GM12892 (cell line): ENCODE measurements around the gene ABCB11.
"Not testable (repeated sequence)": the region's sequence is repeated elsewhere in the genome, so short reads cannot be mapped to it uniquely, and the experiment has no call there.

Experiments used
- DNase-seq: peaks from one replicate; pipeline ENCODE4 v3.0.0; 2011; ENCODE audit not compliant: insufficient read length
- FAIRE-seq: peaks from 2 replicates; lab custom pipeline; 2011; peaks lifted over from hg19 to GRCh38; lab: Jason Lieb, UNC
- POLR2A ChIP-seq: IDR thresholded peaks from 2 replicates; pipeline ENCODE4 v1.6.1; 2011; ENCODE audit warnings: low read depth, low read length, control low read depth
- POLR2AphosphoS5 ChIP-seq: IDR thresholded peaks from 2 replicates; pipeline ENCODE4 v1.6.1; 2011; ENCODE audit warnings: low read depth, low read length, control low read depth
- TAF1 ChIP-seq: IDR thresholded peaks from 2 replicates; pipeline ENCODE4 v1.6.1; 2011; ENCODE audit warnings: low read depth, mild to moderate bottlenecking, control low read depth, low read length, borderline replicate concordance

ABCB11 gene

GRCh38 chr2:169012812-169013627 lies 18.1 kb downstream of the ABCB11 start:
- FAIRE-seq (no peak), DNase-seq (no peak)
- no peak for TF ChIP-seq TAF1
- TF ChIP-seq POLR2AphosphoS5: no peak
- no peak for TF ChIP-seq POLR2A

- FAIRE-seq, DNase-seq: not testable (repeated sequence)
These were observed 18.8 kb downstream of the ABCB11 start for GRCh38 chr2:169012191-169012792.

DNA sequence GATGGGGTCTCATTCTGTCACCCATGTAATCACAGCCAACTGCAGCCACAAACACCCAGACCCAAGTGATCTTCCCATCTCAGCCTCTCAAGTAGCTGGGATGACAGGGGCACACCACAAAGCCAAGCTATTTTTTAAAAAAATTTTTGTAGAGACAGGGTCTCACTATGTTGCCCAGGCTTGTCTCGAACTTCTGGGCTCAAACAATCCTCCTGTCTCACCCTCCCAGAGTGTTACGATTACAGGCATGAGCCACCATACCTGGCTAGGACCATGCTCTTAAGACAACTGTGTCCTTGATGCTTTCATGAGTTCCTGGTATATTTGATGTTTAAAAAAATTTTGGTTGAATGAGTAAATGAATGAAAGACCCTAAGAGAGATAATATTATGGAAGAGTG lies 19.4 kb downstream of the ABCB11 start:
- no peak for FAIRE-seq
- TF ChIP-seq POLR2AphosphoS5 (no peak), POLR2A (no peak), TAF1 (no peak)
- DNase-seq: no peak

GRCh38 chr2:169010633-169011460 lies 20.3 kb downstream of the ABCB11 start:
- TF ChIP-seq POLR2A (no peak), TAF1 (no peak), POLR2AphosphoS5 (no peak)
- DNase-seq (no peak), FAIRE-seq (no peak)

DNA sequence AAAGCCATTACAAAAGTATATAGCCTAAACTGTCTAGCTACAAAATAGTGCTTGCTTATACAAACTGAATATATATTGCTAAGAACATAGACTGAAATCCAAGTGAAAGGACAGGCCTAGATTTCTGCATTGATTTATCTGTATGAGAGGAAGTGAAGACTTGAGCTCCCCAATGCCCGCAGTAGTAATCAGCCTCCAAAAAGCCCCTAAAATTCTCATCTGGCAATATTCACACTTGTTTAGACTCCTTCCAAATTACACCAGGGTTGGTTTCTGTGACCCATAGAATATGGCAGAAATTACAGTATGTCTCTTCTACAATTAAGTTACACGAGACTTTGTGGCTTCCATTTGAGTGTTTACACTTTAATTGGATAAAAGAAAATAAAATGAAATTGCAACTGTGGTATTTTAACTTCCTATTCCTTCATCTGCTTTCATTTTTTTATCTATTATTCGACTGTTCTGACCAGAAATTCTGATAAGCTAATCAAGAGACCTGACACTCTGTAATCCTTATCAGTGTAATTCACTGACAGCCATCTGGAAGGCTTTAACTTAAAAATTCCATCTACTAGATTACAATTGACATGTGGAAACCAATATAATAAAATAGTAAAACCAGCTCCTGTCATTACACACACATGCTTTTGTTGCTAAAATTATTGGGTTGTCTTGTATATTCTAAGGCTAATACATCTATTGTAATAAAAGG lies 21.1 kb downstream of the ABCB11 start:
- no peak for FAIRE-seq
- TF ChIP-seq TAF1 (no peak), POLR2AphosphoS5 (no peak), POLR2A (no peak)
- no peak for DNase-seq

DNA sequence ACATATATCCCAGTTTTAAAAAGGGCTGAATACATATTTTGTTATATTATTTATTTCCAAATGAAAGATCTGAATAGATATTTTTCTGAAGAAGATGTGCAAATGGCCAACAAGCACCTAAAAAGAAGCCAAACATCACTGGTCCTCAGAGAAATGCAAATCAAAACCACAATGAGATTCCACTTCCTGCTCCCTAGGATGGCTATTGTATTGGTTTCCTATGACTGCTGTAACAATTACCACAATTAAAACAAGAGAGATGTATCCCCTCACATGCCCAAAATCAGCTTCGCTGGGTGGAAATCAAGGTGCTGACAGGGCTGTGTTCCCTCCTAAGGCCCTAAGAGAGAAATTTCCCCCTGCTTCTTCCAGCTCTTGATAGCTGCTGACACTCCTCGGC lies 23.2 kb downstream of the ABCB11 start:
- DNase-seq: no peak
- TF ChIP-seq POLR2A (no peak), POLR2AphosphoS5 (no peak), TAF1 (no peak)
- no peak for FAIRE-seq

DNA sequence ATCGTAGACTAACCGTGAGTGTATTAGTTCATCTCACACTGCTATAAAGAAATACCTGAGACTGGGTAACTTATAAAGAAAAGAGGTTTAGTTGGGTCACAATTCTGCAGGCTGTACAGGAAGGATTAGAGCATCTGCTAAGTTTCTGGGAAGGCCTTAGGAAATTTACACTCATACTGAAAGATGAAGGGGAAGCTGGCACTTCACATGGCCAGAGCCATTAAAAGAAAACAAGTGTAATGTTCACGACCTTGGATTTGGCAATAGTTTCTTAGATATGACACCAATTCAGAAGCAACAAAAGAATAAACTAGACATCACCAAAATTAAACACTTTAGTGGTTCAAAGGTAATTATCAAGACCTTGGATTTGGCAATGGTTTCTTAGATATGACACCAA lies 23.8 kb downstream of the ABCB11 start:
- FAIRE-seq: no peak
- DNase-seq: no peak
- no peak for TF ChIP-seq POLR2A
- no peak for TF ChIP-seq POLR2AphosphoS5
- TF ChIP-seq TAF1: no peak

GRCh38 chr2:169006665-169007064 lies 24.5 kb downstream of the ABCB11 start:
- FAIRE-seq (no peak), DNase-seq (no peak)
- TF ChIP-seq TAF1: no peak
- no peak for TF ChIP-seq POLR2A
- TF ChIP-seq POLR2AphosphoS5: no peak

DNA sequence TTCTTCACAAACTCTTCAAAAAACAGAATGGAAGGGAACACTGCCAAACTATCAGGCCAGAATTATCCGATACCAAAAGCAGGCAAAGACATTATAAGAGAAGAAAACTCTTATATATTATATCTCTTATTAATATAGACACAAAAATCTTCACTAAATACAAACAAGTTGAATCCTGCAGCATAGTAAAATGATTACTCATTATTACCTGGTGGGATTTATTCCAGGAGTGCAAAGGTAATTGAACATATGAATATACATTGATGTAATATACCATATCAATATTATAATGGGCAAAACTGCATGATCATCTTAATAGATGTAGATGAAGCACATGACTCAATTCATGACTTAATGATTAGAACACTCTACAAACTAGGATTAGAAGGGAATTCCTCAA lies 25.1 kb downstream of the ABCB11 start:
- TF ChIP-seq TAF1 (no peak), POLR2A (no peak), POLR2AphosphoS5 (no peak)
- DNase-seq (no peak), FAIRE-seq (no peak)

GRCh38 chr2:169005080-169005598 lies 26.0 kb downstream of the ABCB11 start:
- DNase-seq (no peak), FAIRE-seq (no peak)
- TF ChIP-seq TAF1 (no peak), POLR2AphosphoS5 (no peak), POLR2A (no peak)
